ENCODE results near the gene EP400.

EP400 gene

GRCh38 chr12:132000286-132000872 lies 50.6 kb downstream of the EP400 start:
- DNase-seq (ENCODE audit: insufficient read length, low spot score), result no peak
- TF ChIP-seq CTCF (IDR thresholded peaks at IDR 0.05; ENCODE audit: insufficient read depth, missing control alignments), result no peak
- no peak for FAIRE-seq

- FAIRE-seq (no peak), DNase-seq (ENCODE audit: insufficient read length, low spot score) (no peak)
- no peak for TF ChIP-seq CTCF (IDR thresholded peaks at IDR 0.05; ENCODE audit: insufficient read depth, missing control alignments)
These were observed 54.1 kb downstream of the EP400 start for GRCh38 chr12:132003846-132004245.

GRCh38 chr12:132004946-132005345 lies 55.2 kb downstream of the EP400 start:
- no peak for FAIRE-seq
- no peak for DNase-seq (ENCODE audit: insufficient read length, low spot score)
- no peak for TF ChIP-seq CTCF (IDR thresholded peaks at IDR 0.05; ENCODE audit: insufficient read depth, missing control alignments)

GRCh38 chr12:132006056-132006680 lies 56.4 kb downstream of the EP400 start:
- no peak for DNase-seq (ENCODE audit: insufficient read length, low spot score)
- no peak for TF ChIP-seq CTCF (IDR thresholded peaks at IDR 0.05; ENCODE audit: insufficient read depth, missing control alignments)
- no peak for FAIRE-seq

- FAIRE-seq (no peak), DNase-seq (ENCODE audit: insufficient read length, low spot score) (no peak)
- TF ChIP-seq CTCF (IDR thresholded peaks at IDR 0.05; ENCODE audit: insufficient read depth, missing control alignments), result no peak
These were observed 57.3 kb downstream of the EP400 start for GRCh38 chr12:132007041-132007440.

GRCh38 chr12:132009336-132009859 lies 59.7 kb downstream of the EP400 start:
- no peak for TF ChIP-seq CTCF (IDR thresholded peaks at IDR 0.05; ENCODE audit: insufficient read depth, missing control alignments)
- DNase-seq (ENCODE audit: insufficient read length, low spot score), result no peak
- FAIRE-seq, result no peak

- no peak for TF ChIP-seq CTCF (IDR thresholded peaks at IDR 0.05; ENCODE audit: insufficient read depth, missing control alignments)
- DNase-seq (ENCODE audit: insufficient read length, low spot score) (no peak), FAIRE-seq (no peak)
These were observed 63.3 kb downstream of the EP400 start for GRCh38 chr12:132012919-132013568.
